GM19372 (cell line): ENCODE data around the gene TUBA3C.

Experiments
- ATAC-seq: cut with Tn5 transposase; IDR thresholded peaks from one replicate; pipeline ENCODE4 v1.9.1; 2021; ENCODE audit warnings: mild to moderate bottlenecking, low read depth, moderate library complexity; ENCODE audit not compliant: unreplicated experiment

Gene TUBA3C

GRCh38 chr13:19169496-19169895 is 12.1 kb downstream of the TUBA3C start:
- ATAC-seq, result no peak

- ATAC-seq, result no peak
These were observed 20.3 kb downstream of the TUBA3C start for GRCh38 chr13:19161308-19161707.

- ATAC-seq, result no peak
These were observed 21.7 kb downstream of the TUBA3C start for GRCh38 chr13:19159761-19160420.

GRCh38 chr13:19159181-19159580 is 22.4 kb downstream of the TUBA3C start:
- no peak for ATAC-seq

- ATAC-seq, result no peak
These were observed 23.0 kb downstream of the TUBA3C start for GRCh38 chr13:19158526-19159174.

GRCh38 chr13:19158006-19158405 is 23.6 kb downstream of the TUBA3C start:
- no peak for ATAC-seq

- ATAC-seq, result no peak
These were observed 24.2 kb downstream of the TUBA3C start for GRCh38 chr13:19157461-19157860.

- ATAC-seq, result no peak
These were observed 25.4 kb downstream of the TUBA3C start for GRCh38 chr13:19156013-19156825.

- no peak for ATAC-seq
These were observed 26.2 kb downstream of the TUBA3C start for GRCh38 chr13:19155321-19155861.

- no peak for ATAC-seq
These were observed 26.8 kb downstream of the TUBA3C start for GRCh38 chr13:19154843-19155242.

- no peak for ATAC-seq
These were observed 27.7 kb downstream of the TUBA3C start for GRCh38 chr13:19153782-19154450.

GRCh38 chr13:19152403-19152802 is 29.2 kb downstream of the TUBA3C start:
- no peak for ATAC-seq

GRCh38 chr13:19151581-19152263 is 29.9 kb downstream of the TUBA3C start:
- ATAC-seq, result no peak

- no peak for ATAC-seq
These were observed 30.9 kb downstream of the TUBA3C start for GRCh38 chr13:19150712-19151228.

- no peak for ATAC-seq
These were observed 31.4 kb downstream of the TUBA3C start for GRCh38 chr13:19150226-19150625.

GRCh38 chr13:19148561-19148960 is 33.1 kb downstream of the TUBA3C start:
- ATAC-seq, result no peak
